Ishikawa (cell line): Measurements from ENCODE around the gene CEP57.

Source experiments
- CEBPB ChIP-seq: IDR thresholded peaks from 2 replicates; pipeline ENCODE4 v1.6.1; 2012
- EGR1 ChIP-seq: IDR thresholded peaks from 2 replicates; pipeline ENCODE4 v1.6.1; 2012
- EP300 ChIP-seq: IDR thresholded peaks from 2 replicates; pipeline ENCODE4 v1.6.1; 2012; ENCODE audit warnings: borderline replicate concordance
- FOXM1 ChIP-seq: IDR thresholded peaks from 2 replicates; pipeline ENCODE4 v1.6.1; 2012; ENCODE audit warnings: low read depth, borderline replicate concordance
- NFIC ChIP-seq: IDR thresholded peaks from 2 replicates; pipeline ENCODE4 v1.6.1; 2012
- RAD21 ChIP-seq: IDR thresholded peaks from 2 replicates; pipeline ENCODE4 v1.6.1; 2012; ENCODE audit warnings: low read depth
- TAF1 ChIP-seq: IDR thresholded peaks from 2 replicates; pipeline ENCODE4 v1.6.1; 2012; ENCODE audit warnings: low read depth, mild to moderate bottlenecking
- TCF12 ChIP-seq: IDR thresholded peaks from 2 replicates; pipeline ENCODE4 v1.6.1; 2012; ENCODE audit warnings: low read depth
- TEAD4 ChIP-seq: IDR thresholded peaks from 2 replicates; pipeline ENCODE4 v1.6.1; 2012
- YY1 ChIP-seq: IDR thresholded peaks from 2 replicates; pipeline ENCODE4 v1.6.1; 2012; ENCODE audit warnings: low read depth
- ZBTB7A ChIP-seq: IDR thresholded peaks from 2 replicates; pipeline ENCODE4 v1.6.1; 2012; ENCODE audit warnings: low read depth
- TF ChIP-seq, protein P1 (sequence below): IDR thresholded peaks from 2 replicates; pipeline ENCODE4 v1.6.1; 2012; ENCODE audit warnings: low read depth, mild to moderate bottlenecking
- TF ChIP-seq, protein P2 (sequence below): IDR thresholded peaks from 2 replicates; pipeline ENCODE4 v1.6.1; 2012

DNA sequence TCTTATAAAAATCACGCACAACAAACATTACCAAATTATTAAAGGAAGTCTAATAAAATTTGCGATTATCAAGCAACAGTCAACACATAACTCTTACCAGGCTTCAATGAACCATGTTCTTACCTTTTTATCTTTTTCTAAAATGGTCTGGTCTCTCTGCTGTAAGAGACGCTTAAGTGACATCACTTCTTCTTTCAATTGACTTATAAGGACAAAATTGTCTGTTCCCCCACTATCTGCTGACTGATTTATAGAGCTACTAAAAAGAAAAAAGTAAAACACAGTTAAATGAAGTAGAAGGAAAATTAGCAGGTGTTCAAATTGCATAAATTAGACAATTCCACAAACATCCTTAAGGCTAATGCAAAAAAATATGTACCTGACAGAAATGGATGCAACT is 11.6 kb upstream of the CEP57 start:
- no peak for TF ChIP-seq TEAD4
- TF ChIP-seq EGR1: no peak
- no peak for TF ChIP-seq ZBTB7A
- TF ChIP-seq TAF1: no peak
- no peak for TF ChIP-seq EP300
- TF ChIP-seq, protein P1, sequence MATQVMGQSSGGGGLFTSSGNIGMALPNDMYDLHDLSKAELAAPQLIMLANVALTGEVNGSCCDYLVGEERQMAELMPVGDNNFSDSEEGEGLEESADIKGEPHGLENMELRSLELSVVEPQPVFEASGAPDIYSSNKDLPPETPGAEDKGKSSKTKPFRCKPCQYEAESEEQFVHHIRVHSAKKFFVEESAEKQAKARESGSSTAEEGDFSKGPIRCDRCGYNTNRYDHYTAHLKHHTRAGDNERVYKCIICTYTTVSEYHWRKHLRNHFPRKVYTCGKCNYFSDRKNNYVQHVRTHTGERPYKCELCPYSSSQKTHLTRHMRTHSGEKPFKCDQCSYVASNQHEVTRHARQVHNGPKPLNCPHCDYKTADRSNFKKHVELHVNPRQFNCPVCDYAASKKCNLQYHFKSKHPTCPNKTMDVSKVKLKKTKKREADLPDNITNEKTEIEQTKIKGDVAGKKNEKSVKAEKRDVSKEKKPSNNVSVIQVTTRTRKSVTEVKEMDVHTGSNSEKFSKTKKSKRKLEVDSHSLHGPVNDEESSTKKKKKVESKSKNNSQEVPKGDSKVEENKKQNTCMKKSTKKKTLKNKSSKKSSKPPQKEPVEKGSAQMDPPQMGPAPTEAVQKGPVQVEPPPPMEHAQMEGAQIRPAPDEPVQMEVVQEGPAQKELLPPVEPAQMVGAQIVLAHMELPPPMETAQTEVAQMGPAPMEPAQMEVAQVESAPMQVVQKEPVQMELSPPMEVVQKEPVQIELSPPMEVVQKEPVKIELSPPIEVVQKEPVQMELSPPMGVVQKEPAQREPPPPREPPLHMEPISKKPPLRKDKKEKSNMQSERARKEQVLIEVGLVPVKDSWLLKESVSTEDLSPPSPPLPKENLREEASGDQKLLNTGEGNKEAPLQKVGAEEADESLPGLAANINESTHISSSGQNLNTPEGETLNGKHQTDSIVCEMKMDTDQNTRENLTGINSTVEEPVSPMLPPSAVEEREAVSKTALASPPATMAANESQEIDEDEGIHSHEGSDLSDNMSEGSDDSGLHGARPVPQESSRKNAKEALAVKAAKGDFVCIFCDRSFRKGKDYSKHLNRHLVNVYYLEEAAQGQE: no peak
- TF ChIP-seq TCF12: no peak
- TF ChIP-seq RAD21: no peak
- TF ChIP-seq, protein P2, sequence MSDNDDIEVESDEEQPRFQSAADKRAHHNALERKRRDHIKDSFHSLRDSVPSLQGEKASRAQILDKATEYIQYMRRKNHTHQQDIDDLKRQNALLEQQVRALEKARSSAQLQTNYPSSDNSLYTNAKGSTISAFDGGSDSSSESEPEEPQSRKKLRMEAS: no peak
- TF ChIP-seq FOXM1: no peak
- no peak for TF ChIP-seq YY1
- TF ChIP-seq CEBPB: no peak
- no peak for TF ChIP-seq NFIC
